CD14-positive monocyte (primary cell): ENCODE data around the gene GBGT1. TPM values are rescaled to one million over a fixed set of nuclear protein-coding genes. Genes with fewer than 3 reads are reported as not detected.

Experiments
- DNase-seq, 3 donors: peaks; one replicate each; pipeline ENCODE4 v3.0.0-alpha.2; 2011 to 2022
- H2AFZ ChIP-seq: 2 replicates; pipeline ENCODE4 v1.6.0; 2012; ENCODE audit warnings: mild to moderate bottlenecking, low read depth, low read length, inconsistent platforms; ENCODE audit not compliant: insufficient read depth, poor library complexity, severe bottlenecking
- H3K27ac ChIP-seq, 2 donors: 1 replicate in 1 of 2; 2 replicates in 1 of 2; pipeline ENCODE4 v1.5.1; 2012 to 2013; ENCODE audit warnings: low read length in 2 of 2, control low read depth in 1 of 2, inconsistent platforms in 1 of 2, low read depth in 1 of 2, mild to moderate bottlenecking in 1 of 2
- H3K27me3 ChIP-seq, 2 donors: one replicate each; pipeline versions ENCODE4 v1.6.0 to v1.6.1; 2011 to 2013; ENCODE audit warnings: low read length in 2 of 2; ENCODE audit not compliant: control insufficient read depth in 2 of 2, insufficient read depth in 2 of 2
- H3K36me3 ChIP-seq, 2 donors: replicated peaks in 1 of 2; 1 replicate in 1 of 2; 2 replicates in 1 of 2; pipeline versions ENCODE4 v1.5.1 to v1.6.1; 2012 to 2013; ENCODE audit warnings: low read length in 2 of 2, control low read depth in 1 of 2, inconsistent platforms in 1 of 2, mild to moderate bottlenecking in 1 of 2; ENCODE audit not compliant: insufficient read depth in 2 of 2, control insufficient read depth in 1 of 2
- H3K4me1 ChIP-seq, 2 donors: 1 replicate in 1 of 2; 2 replicates in 1 of 2; pipeline versions ENCODE4 v1.5.1 to v1.6.1; 2012 to 2013; ENCODE audit warnings: low read length in 2 of 2, control low read depth in 1 of 2, inconsistent platforms in 1 of 2, mild to moderate bottlenecking in 1 of 2, moderate library complexity in 1 of 2; ENCODE audit not compliant: insufficient read depth in 2 of 2, control insufficient read depth in 1 of 2
- H3K4me2 ChIP-seq: replicated peaks from 2 replicates; pipeline ENCODE3; 2012; ENCODE audit warnings: low read length, moderate library complexity, mild to moderate bottlenecking; ENCODE audit not compliant: poor library complexity, severe bottlenecking; ENCODE audit errors: extremely low read depth
- H3K4me3 ChIP-seq, 3 experiments: fragments of 200-600 bp in 1 of 3; sonication (generic) in 1 of 3; replicated peaks in 1 of 3; 1 replicate in 2 of 3; 2 replicates in 1 of 3; pipeline ENCODE4 v1.5.1; 2011 to 2013; ENCODE audit warnings: low read length in 3 of 3, mild to moderate bottlenecking in 3 of 3, control low read depth in 2 of 3, low read depth in 2 of 3, inconsistent platforms in 1 of 3, moderate library complexity in 1 of 3
- H3K79me2 ChIP-seq: 2 replicates; pipeline ENCODE4 v1.6.0; 2012; ENCODE audit warnings: mild to moderate bottlenecking, control low read depth, inconsistent platforms, low read length, moderate library complexity; ENCODE audit not compliant: insufficient read depth
- H3K9ac ChIP-seq: 2 replicates; pipeline ENCODE4 v1.6.0; 2017; ENCODE audit warnings: low read length, mild to moderate bottlenecking; ENCODE audit not compliant: insufficient read depth, poor library complexity, severe bottlenecking
- H3K9me3 ChIP-seq, 2 donors: replicated peaks in 1 of 2; 1 replicate in 1 of 2; 2 replicates in 1 of 2; pipeline versions ENCODE4 v1.5.1 to v1.6.1; 2012 to 2013; ENCODE audit warnings: low read length in 2 of 2, control low read depth in 1 of 2; ENCODE audit not compliant: control insufficient read depth in 1 of 2, insufficient read depth in 1 of 2
- H4K20me1 ChIP-seq: 2 replicates; pipeline ENCODE4 v1.6.0; 2012; ENCODE audit warnings: mild to moderate bottlenecking, low read length, control low read depth, moderate library complexity; ENCODE audit not compliant: insufficient read depth
- H3K27ac Mint-ChIP-seq, 7 donors: one replicate each; pipeline ENCODE4 v1.8.0; 2020; ENCODE audit warnings: mild to moderate bottlenecking in 7 of 7, mixed read lengths in 7 of 7, moderate library complexity in 6 of 7, inconsistent platforms in 2 of 7
- H3K27me3 Mint-ChIP-seq, 3 donors: one replicate each; pipeline ENCODE4 v1.8.0; 2021 to 2022; ENCODE audit warnings: low read depth in 3 of 3, mild to moderate bottlenecking in 3 of 3, mixed read lengths in 3 of 3, moderate library complexity in 3 of 3, inconsistent platforms in 1 of 3
- H3K36me3 Mint-ChIP-seq, 2 donors: one replicate each; pipeline ENCODE4 v1.8.0; 2020; ENCODE audit warnings: mixed read lengths in 2 of 2, inconsistent platforms in 1 of 2, mild to moderate bottlenecking in 1 of 2
- H3K4me1 Mint-ChIP-seq: one replicate; pipeline ENCODE4 v1.8.0; 2020; ENCODE audit warnings: mild to moderate bottlenecking, mixed read lengths
- H3K4me3 Mint-ChIP-seq, 2 donors: one replicate each; pipeline ENCODE4 v1.8.0; 2020; ENCODE audit warnings: mild to moderate bottlenecking in 2 of 2, mixed read lengths in 2 of 2, moderate library complexity in 1 of 2
- H3K9me3 Mint-ChIP-seq, 7 donors: one replicate each; pipeline ENCODE4 v1.8.0; 2020 to 2022; ENCODE audit warnings: mixed read lengths in 7 of 7, mild to moderate bottlenecking in 6 of 7, moderate library complexity in 6 of 7, inconsistent platforms in 2 of 7
- CTCF ChIP-seq: fragments of 200-600 bp; IDR thresholded peaks from one replicate; pipeline ENCODE4 v1.8.0; 2022; ENCODE audit warnings: antibody characterized with exemption, mild to moderate bottlenecking
- WGBS: methylation state at CpG from one replicate; pipeline ENCODE4 v1.1.5; 2013; ENCODE audit warnings: missing lambda C conversion rate; ENCODE audit not compliant: insufficient coverage; 5-methylcytosine and 5-hydroxymethylcytosine counted together
- intact Hi-C, 2 donors: fragments of 100-400 bp; cut with micrococcal nuclease; formaldehyde crosslinking; loops; one replicate each; pipeline versions ENCODE4 v1.15.0 to v1.15.1; 2023
- polyA plus RNA-seq, 3 donors: library from polyadenylated mRNA; depleted of rRNA in 1 of 3; unstranded in 2 of 3; stranded (reverse) in 1 of 3; fragments of 300-500 nt in 2 of 3; fragments of >200 nt in 1 of 3; fragmentation: Illumina TruSeq in 2 of 3; gene quantifications; 1 replicate in 2 of 3; 2 replicates in 1 of 3; pipeline ENCODE4 v1.2.3, GENCODE V29; 2012 to 2021

Gene GBGT1
- polyA plus RNA-seq, 3 donors, result 7.1 to 40.1 (median 8.0) TPM

DNA sequence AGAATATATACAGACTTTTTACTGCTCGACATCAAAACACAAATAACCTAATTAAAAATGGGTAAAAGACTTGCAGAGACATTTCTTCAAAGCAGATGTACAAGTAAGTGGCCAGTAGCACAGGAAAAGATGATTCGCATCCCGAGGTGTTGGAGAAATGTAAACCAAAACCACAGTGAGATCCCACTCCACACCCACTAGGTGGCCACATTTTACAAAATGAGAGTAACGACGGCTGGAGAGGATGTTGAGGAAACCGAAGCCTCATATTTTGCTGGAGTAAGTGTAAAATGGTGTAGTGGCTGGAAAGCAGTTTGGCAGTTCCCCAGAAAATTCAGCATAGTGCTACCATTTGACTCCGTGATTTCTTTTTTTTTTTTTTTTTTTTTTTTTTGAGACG is 21.3 kb upstream of the GBGT1 start:
- no peak overlapping the region for H3K9ac ChIP-seq
- Mint-ChIP-seq H3K4me1 (peaks cover 15% of the 10 kb centered on the region), H3K27ac (no peak overlapping the region), H3K27me3 (peaks cover 7 to 16% (median 15%) of the 10 kb centered on the region in 3 donors), H3K9me3 (no peaks in the 10 kb centered on the region), H3K36me3 (no peaks in the 10 kb centered on the region), H3K4me3 (peak overlapping the region in 1 of 2 donors; percentile 30)
- H3K9me3 ChIP-seq, result no peaks in the 10 kb centered on the region
- DNase-seq, result peak; percentile 37 to 44 (median 42)
- H3K36me3 ChIP-seq, result no peaks in the 10 kb centered on the region
- H3K4me1 ChIP-seq, result peaks cover 6 to 15% of the 10 kb centered on the region in 2 donors
- H3K4me3 ChIP-seq, result no peak overlapping the region
- no peaks in the 10 kb centered on the region for H4K20me1 ChIP-seq
- no peak overlapping the region for H3K27ac ChIP-seq
- TF ChIP-seq CTCF, result peak; percentile 43
- H3K27me3 ChIP-seq, result peaks cover 0 to 9% of the 10 kb centered on the region in 2 donors
- no peaks in the 10 kb centered on the region for H3K79me2 ChIP-seq
- no peak overlapping the region for H2AFZ ChIP-seq
- WGBS, result no CpG with 5 or more reads among the region's 8 CpGs
- intact Hi-C loops, result loop anchor here in 1 of 2 donors (10.0 kb wide), 1 partner anchor 150 kb away; the partner anchor contains the start of gene SURF6
- peak overlapping the region; percentile 33 for H3K4me2 ChIP-seq

DNA sequence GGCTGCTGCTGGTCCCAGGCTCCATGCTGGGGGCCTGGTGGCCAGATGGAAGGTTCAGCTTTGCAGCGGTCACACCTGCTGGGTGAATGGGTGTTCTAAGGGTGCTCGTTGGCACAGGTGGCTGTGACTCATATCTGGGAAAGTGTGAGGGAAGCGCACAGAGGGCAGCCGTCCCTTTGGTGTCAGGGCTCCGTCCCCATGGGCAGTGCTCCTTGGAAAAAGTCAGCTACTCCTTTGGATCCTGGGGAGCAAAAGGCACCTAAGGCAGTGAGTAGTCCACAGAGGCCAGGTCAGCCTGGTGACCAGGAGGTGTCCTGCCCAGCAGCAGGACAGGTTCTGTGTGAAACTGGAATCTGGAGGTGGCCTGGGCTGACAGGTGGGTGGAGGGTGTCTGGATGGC is 18.4 kb upstream of the GBGT1 start:
- Histone ChIP-seq H3K27me3 (peaks cover 0 to 6% of the 10 kb centered on the region in 2 donors), H3K36me3 (no peaks in the 10 kb centered on the region), H3K4me1 (peaks cover 6 to 15% of the 10 kb centered on the region in 2 donors), H2AFZ (no peak overlapping the region), H3K79me2 (no peaks in the 10 kb centered on the region), H3K9me3 (no peaks in the 10 kb centered on the region), H3K9ac (no peak overlapping the region), H3K27ac (no peak overlapping the region), H4K20me1 (no peaks in the 10 kb centered on the region), H3K4me2 (no peak overlapping the region), H3K4me3 (no peak overlapping the region)
- no peak overlapping the region for H3K27ac Mint-ChIP-seq
- H3K36me3 Mint-ChIP-seq, result no peaks in the 10 kb centered on the region
- H3K4me1 Mint-ChIP-seq, result peaks cover 15% of the 10 kb centered on the region
- intact Hi-C loops, result loop anchor here in 1 of 2 donors (10.0 kb wide), 1 partner anchor 153 kb away; the partner anchor contains the start of gene SURF6
- H3K9me3 Mint-ChIP-seq, result no peaks in the 10 kb centered on the region
- TF ChIP-seq CTCF, result no peak
- H3K4me3 Mint-ChIP-seq, result no peak overlapping the region
- peaks cover 2 to 9% (median 7%) of the 10 kb centered on the region in 3 donors for H3K27me3 Mint-ChIP-seq
- no peak for DNase-seq
- 98% methylated on average over 4 of the region's 5 CpGs for WGBS
